ENCODE measurements around the gene UBC.

- TF ChIP-seq CTCF (IDR thresholded peaks at IDR 0.05; ENCODE audit: insufficient read depth, low read depth, low read length) = no peak
- no peak for TF ChIP-seq EZH2 (IDR thresholded peaks at IDR 0.05; ENCODE audit: insufficient read depth, low read length)
These were observed 16.1 kb upstream of the UBC start for GRCh38 chr12:124930586-124930985.
